GM18951 (cell line): ENCODE results near the gene DOCK2.

Source experiments
- POLR2A ChIP-seq: IDR thresholded peaks from 4 replicates; pipeline ENCODE4 v1.6.1; 2011; ENCODE audit warnings: mild to moderate bottlenecking; ENCODE audit not compliant: insufficient read length, insufficient read depth; ENCODE audit errors: extremely low read depth
- in situ Hi-C: fragments of 300-500 bp; cut with MboI; formaldehyde crosslinking; loops from one replicate; pipeline ENCODE4 v1.12.0; 2022; ENCODE audit warnings: low sequenced_read_pairs, mixed read lengths, inconsistent platforms; ENCODE audit not compliant: unreplicated experiment

Gene DOCK2

DNA sequence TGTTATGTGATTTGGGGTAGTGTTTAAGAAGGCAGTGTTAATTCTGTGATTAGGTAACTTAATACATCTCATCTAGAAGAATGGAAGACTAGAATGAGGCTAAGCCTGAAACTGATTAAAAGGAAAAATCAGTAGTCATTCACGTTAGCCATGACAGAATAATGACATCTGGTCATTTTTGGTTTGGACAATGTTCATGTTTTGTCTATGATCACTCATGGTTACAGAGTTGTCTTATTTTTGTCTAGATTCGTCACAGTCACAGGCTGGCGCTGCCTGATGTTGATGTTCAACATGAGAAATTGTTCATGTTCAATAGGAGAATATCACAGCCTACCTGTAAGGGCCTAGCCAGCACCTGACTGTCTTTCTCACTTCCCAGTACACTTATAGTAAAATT, 9.5 kb upstream of the DOCK2 start:
- in situ Hi-C loops: no loop called here

DNA sequence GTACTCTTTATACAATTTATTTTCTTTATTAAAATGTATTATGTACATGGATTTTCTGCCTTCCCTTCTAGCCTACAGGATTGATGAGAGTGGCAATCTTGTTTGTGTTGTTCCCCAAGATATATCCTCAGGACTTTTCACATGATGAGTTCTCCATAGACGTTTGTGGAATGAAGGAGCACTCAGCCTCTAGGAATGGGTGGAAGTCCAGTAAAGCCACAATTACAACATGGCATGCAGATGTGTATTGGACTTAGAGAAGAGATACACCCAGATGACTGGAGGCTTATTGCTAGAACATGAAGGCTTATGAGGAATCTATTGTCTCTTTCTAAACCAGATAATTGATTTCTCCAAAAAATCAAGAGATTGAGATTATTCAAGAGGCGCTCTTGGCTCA, 8.2 kb upstream of the DOCK2 start:
- in situ Hi-C loops: no loop called here
- no peak for TF ChIP-seq POLR2A

More for the DNA sequence above, 9.5 kb upstream of the DOCK2 start:
- TF ChIP-seq POLR2A: no peak

DNA sequence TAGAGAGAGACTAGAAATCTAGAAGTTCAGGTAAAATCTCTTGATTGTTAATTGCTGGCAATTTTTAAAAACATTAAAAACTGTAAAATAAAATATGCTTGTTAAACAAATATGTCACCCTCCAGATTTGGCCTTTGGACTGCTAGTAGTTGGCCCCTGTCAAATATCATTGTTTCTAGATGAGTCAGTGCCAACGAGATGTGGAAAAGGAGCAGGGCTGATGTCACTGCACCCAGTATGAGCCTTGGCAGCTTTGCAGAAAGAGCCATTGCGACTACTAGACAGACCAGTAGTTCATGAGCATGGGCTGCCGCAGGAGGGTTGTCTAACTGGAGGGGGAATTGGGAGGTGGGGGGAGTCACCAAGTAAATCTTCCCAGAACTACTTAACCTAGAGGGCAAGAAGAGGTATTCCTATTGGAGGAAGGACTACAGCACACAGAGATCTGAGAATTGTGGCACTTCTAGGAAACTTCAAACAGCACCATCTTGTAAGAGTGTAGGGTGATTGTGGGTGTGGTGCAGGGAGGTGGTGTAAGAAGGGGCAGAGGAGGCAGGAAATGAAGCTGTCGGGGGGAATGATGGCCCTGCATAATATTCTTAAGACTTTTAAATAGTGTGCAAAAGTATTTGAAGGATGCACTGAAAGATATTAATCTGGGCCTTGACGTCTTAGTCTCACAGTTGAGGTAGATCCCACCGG, 7.1 kb upstream of the DOCK2 start:
- TF ChIP-seq POLR2A: no peak
- in situ Hi-C loops: no loop called here

DNA sequence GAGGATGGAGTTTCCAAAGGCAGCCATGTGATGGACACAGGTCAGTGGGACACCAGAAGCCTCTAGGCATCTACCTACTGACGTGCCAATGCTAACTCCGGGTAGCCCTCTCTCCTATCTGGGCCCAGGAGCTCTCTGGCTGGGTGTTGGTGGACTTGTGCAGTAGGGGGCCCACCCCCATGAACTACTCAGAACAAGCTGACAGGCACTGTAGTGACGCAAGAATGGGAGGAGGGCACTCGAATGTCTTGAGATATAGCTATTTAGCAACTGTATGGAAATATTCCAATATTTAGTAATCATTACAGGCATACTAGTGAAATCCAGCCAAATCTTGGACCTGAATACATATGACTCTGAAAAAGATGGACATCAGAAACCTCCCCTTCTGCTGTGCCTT, 5.7 kb upstream of the DOCK2 start:
- no peak for TF ChIP-seq POLR2A
- in situ Hi-C loops: no loop called here

DNA sequence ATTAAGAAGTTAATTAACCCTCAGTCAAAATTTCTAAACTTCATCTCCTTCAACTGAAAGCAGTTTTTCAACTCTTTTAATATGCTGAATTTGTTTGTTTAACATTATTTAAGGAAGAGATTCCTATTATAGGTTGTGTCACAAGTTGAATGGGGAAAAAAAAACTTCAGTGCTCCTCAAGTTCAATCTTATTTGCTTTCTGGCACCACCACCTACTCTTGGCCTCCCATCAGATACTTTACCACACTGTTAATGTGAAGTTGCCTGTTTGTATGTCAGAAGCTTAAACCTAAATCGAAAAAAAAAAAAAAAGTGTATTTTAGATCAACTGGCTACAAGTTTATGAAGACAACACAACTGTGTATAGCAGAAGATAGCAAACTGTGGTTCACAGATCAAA, 4.1 kb upstream of the DOCK2 start:
- no peak for TF ChIP-seq POLR2A
- in situ Hi-C loops: no loop called here

DNA sequence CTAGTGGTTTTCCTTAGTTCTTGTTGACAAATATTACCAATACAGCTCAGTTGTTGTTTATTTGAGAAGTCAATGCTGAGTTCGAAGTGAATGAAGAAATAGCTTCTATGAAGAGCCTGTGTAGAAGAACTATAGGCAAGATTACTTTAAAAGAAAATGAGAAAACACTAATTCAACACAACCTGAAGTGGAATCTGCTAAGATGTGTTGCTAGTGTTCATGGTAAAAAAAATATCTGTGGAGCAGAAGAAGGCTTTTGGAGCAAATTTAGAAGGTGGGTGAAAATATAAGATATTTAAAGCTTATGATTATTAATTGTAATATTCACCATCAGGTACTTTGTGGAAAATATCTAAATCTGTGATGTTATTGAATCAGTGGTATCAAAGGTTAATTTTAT, 2.5 kb upstream of the DOCK2 start:
- in situ Hi-C loops: no loop called here
- TF ChIP-seq POLR2A: no peak

DNA sequence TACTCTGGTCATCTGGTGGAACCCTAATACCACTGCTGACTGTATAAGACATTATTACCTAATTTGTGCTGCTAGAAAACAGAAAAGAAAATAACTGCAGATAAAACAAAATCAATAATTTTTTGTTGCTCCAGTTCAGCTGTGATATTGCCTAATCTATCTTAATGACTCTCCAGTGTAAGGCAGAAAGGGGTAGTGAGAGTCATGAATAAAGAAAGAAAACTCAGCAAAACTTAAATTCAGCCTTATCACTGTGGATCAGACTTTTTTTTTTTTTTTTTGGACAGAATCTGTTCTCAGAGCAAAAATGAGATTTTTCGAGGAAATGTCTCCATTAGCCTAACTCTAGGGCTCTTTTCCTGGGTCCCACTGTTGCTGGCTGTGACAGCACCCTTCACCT, 1.1 kb upstream of the DOCK2 start:
- no peak for TF ChIP-seq POLR2A
- in situ Hi-C loops: no loop called here

DNA sequence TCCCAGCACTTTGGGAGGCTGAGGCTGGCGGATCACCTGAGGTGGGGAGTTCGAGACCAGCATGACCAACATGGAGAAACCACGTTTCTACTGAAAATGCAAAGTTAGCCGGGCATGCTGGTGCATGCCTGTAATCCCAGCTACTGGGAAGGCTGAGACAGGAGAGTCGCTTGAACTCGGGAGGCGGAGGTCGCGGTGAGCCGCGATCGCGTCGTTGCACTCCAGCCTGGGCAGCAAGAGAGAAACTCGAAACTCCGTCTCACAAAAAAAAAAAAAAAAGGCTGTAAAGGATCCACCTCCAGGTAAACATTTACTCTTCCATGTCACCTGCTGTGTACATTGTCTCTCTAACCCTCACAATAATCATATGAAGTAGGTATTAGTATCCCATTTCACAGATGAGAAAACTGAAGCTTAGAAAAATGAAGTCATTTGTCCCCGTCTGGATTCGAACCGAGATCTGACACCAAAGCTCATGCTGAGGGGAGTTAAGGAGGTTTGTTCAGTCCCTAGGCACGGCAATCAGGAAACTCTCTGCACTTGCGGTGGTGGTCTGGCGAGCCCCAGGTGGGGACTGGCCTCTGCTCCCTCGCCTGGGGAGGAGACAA, 494 bp upstream of the DOCK2 start:
- TF ChIP-seq POLR2A: no peak
- in situ Hi-C loops: no loop called here

DNA sequence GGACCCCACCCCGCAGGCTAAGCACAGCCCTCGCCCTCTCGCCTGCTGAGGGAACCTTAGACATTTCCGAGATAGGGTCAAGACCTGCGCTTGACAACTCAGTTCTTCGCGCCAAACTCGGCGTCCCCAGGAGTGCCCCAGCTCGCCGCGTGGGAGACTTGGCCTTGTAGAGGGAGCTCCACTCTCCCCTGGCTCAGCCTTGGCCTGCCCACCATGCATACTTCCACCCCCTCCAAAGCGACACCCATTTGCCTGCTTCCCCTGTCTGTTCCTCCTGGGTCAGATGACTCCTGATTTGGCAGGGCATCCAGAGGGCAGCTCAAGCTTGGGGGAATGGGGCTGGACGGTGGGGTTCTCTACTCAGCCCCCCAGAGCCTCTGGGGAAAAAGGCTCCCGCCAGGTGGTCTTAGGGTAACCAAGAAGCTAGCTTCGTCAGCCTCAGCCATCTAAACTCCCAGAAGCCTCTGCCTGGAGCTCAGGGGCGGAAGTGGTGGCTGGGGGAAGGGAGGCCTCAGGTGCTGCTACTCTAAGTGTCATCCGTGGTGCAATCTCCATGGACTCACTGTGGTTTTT, 560 bp downstream of the DOCK2 start:
- in situ Hi-C loops: no loop called here
- TF ChIP-seq POLR2A: peak; percentile 53

DNA sequence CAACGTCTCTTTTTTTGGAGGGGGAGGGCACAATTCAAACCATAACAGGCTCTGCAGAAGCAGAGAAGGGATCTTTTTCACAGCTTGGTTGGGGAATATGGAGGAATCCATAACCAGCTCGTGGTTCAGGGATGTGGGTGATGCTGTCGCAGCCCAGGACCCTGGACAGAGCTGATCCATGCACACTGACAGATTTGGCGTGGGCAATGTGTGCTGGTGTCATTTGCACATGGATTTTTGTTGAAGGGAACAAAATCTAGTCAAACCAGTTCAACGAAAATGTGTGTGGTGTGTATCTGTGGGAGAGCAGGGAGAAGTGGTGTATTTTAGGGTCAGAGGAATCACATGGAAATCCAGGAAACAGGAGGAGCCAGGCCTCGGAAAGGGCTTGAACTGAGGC, 4.2 kb downstream of the DOCK2 start:
- in situ Hi-C loops: no loop called here

DNA sequence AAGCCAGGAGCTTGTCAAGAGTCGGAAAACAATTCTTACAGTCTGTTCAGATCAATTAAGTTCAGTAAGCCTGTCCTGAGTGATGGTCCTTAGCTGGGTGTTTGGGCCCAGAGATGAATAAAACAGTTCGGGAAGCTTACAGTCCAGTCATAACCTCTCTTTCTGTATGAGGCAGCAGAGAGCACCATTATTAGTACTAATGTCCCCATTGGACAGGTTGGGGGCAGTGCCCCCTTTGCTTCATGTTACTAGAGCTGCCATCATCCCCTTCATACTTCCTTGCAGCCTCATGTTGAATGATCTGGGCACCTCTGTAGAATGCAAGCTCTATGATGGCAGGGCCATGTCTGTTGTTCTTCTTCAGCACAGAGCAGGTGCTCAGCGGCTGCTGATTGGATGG, 9.8 kb downstream of the DOCK2 start:
- no peak for TF ChIP-seq POLR2A
- in situ Hi-C loops: no loop called here

More for the DNA sequence above, 4.2 kb downstream of the DOCK2 start:
- TF ChIP-seq POLR2A: no peak

DNA sequence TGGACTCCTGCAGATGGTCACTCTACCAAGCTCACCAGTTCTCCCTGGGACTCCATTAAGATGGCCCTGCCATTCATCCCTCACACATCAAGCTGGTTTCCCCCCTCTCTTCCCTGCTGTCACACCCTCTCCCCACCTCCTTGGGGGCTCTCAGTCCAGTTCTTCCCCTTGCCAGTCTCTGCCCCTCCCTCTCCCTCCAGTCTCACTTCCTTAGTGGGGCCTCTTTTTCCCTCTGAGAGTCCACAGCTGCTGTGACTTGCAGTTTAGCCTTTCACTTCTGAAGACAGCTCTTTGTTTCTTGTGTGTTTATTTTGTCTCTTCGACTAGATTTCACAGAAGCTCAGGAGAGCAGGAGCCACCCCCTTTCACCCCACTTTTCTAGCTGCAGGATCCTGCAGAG, 10.5 kb downstream of the DOCK2 start:
- TF ChIP-seq POLR2A: no peak
- in situ Hi-C loops: no loop called here

DNA sequence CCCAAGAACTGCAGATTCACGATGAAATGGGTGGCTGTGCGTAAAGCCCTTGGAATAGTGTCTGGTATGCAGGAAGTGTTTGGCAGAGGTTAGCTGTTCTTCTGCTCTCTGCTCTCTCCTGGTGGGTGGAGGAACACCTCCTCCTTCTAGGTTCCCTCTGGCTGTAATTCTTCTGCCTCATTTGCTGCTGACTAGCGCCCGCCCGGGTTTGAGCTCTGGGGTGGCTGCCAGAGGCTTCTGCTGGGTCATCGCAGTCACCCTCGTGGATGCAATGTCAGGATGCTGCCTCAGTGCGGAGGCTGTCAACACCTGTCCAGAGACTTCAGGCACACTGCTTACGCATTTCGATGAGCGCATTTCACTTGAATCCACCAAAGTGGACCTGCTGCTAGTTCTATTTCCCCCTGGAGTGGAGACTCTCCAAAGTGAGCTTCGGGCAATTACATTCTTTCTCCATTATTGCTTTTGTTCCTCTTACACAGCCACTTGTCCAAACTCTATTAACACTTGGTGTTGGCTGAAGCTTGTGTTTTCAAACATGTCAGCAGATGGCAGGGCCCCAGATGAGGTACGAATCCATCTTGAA, 11.7 kb downstream of the DOCK2 start:
- in situ Hi-C loops: no loop called here
- no peak for TF ChIP-seq POLR2A

DNA sequence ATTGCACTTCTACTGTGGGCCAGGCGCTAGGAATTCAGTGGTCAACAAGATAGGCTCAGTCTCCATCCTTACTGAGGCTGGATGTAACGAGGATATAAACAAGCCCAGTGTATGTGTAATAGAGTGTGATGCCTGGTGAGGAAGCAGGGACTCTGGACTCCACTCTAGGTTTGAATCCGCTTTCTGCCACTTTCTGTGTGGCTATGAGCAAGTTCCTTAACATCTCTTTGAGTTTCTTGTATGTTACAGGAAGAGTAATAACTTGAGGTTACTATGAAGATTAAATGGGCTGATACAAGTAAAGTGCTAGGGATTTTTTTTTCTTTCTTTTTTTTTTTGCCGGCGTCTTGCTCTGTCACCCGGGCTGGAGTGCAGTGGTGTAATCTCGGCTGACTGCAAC, 12.4 kb downstream of the DOCK2 start:
- in situ Hi-C loops: no loop called here

More for the DNA sequence above, 12.4 kb downstream of the DOCK2 start:
- TF ChIP-seq POLR2A: no peak
